Measurements from ENCODE around the gene SLC22A23. TPM values are rescaled to one million over a fixed set of nuclear protein-coding genes. Genes with fewer than 3 reads are reported as not detected.

Gene SLC22A23
- total and polyA plus RNA-seq, 5 donors = 2.3 to 6.4 (median 3.2) TPM

DNA sequence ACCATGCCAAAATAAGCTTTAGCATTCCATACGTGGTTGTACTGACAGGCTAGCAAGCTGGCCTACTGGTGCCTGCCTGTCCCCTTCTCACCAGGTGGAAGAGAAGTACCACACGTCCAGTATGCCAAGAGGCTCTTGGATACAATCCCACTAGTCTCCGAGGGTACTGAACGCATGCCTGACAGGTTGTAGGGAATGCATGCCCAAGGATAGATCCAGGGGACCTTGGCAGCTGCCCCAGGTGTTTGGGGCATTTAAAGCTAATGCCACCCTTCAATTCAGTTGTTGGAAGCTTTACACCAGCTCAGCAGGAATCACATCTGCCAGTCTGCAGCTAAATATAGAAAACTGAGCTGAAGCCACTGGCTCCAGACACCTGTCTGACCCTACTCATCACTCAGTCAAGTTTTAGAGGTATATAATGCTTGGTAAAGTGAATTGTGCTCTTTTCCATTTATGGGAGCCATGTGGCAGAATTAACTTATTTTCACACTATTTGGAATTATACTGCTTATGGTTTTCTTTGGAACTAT, 234.3 kb downstream of the SLC22A23 start:
- WGBS = 67% methylated on average over 4 of the region's 4 CpGs

DNA sequence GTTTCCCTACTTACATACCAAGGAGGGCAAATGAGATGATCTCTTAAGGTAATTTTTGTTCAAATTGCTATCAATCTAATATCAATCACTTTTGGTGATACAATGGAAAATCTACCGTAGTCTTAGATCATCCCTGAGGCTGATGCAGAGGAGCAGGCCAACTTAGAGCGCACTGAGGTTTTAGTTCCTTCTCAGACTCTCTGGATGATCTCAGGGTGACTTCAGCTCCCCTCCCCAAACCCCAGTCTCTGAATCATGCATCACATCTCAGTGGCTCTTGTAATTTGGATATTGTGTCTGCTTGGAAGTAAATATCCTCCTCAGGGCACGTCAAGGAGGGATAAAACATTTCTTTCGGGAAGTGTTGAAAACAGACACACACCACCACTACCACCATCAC, 235.3 kb downstream of the SLC22A23 start:
- no peak for ATAC-seq
- Histone ChIP-seq H3K27ac (ENCODE audit: low read length) (no peak overlapping the region), H3K4me3 (ENCODE audit: low read length) (no peak overlapping the region), H3K4me1 (ENCODE audit: control insufficient read depth, insufficient read depth, low read length) (no peaks in the 10 kb centered on the region), H3K27me3 (ENCODE audit: control insufficient read depth, insufficient read depth) (no peaks in the 10 kb centered on the region), H3K9me3 (ENCODE audit: control insufficient read depth, low read length) (no peaks in the 10 kb centered on the region)
- WGBS = 94% methylated on average over 4 of the region's 4 CpGs
- no peak for DNase-seq
- intact Hi-C loops (cut with DNase I) = no loop called here

More for the DNA sequence above, 234.3 kb downstream of the SLC22A23 start:
- no peak for DNase-seq
- ATAC-seq = no peak
- intact Hi-C loops (cut with DNase I) = no loop called here
- Histone ChIP-seq H3K4me3 (ENCODE audit: low read length) (no peak overlapping the region), H3K27ac (ENCODE audit: low read length) (no peak overlapping the region), H3K4me1 (ENCODE audit: control insufficient read depth, insufficient read depth, low read length) (no peaks in the 10 kb centered on the region), H3K27me3 (ENCODE audit: control insufficient read depth, insufficient read depth) (no peaks in the 10 kb centered on the region), H3K9me3 (ENCODE audit: control insufficient read depth, low read length) (no peaks in the 10 kb centered on the region)

DNA sequence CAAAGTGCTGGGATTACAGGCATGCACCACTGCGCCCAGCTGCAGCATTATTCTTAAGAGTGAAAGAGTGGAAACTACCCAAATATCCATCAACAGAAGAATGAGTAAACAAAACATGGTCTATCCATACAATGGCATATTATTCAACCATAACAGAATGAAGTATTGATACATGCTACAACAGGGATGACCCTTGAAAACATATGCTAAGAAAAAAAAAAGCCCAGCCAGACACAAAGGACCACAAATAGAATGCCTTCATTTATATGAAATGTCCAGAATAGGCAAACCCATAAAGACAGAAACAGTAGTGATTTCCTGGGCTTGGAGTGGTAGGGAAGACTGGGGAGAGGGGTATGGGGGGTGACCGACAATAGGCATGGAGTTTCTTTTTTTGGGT, 236.5 kb downstream of the SLC22A23 start:
- ATAC-seq (no peak), DNase-seq (no peak)
- Histone ChIP-seq H3K27ac (ENCODE audit: low read length) (no peak overlapping the region), H3K4me1 (ENCODE audit: control insufficient read depth, insufficient read depth, low read length) (no peaks in the 10 kb centered on the region), H3K4me3 (ENCODE audit: low read length) (no peak overlapping the region), H3K9me3 (ENCODE audit: control insufficient read depth, low read length) (no peaks in the 10 kb centered on the region), H3K27me3 (ENCODE audit: control insufficient read depth, insufficient read depth) (no peaks in the 10 kb centered on the region)
- WGBS = 81% methylated on average over 2 of the region's 2 CpGs
- intact Hi-C loops (cut with DNase I) = no loop called here

Other genes with a start within 250 kb of the SLC22A23 start
- gene TUBB2B, start 229.4 kb downstream of the SLC22A23 start, total RNA-seq = 1 to 10 TPM; 1.4 to 3.2 (median 1.8) TPM
- gene TUBB2B, start 229.4 kb downstream of the SLC22A23 start, polyA plus RNA-seq = 4.7 TPM
- 10 to 100 TPM in 2 of 4 donors, 1 to 10 TPM in 2; 7.9 to 10.7 (median 9.9) TPM for gene PSMG4, start 198.1 kb downstream of the SLC22A23 start, total RNA-seq
- 16.7 TPM for gene PSMG4, start 198.1 kb downstream of the SLC22A23 start, polyA plus RNA-seq

Data from right cardiac atrium (tissue), 5 donors.